Endothelial cell of umbilical vein (primary cell): ENCODE measurements around the gene MLEC.

Experiments used
- EZH2 ChIP-seq: IDR thresholded peaks from 2 replicates; pipeline ENCODE4 v1.6.1; 2012; ENCODE audit warnings: borderline replicate concordance, low read depth, mild to moderate bottlenecking, moderate library complexity, low read length, inconsistent platforms; ENCODE audit not compliant: severe bottlenecking
- FOS ChIP-seq: IDR thresholded peaks from 2 replicates; pipeline ENCODE4 v1.6.1; 2011; ENCODE audit warnings: mild to moderate bottlenecking, low read length, moderate library complexity, borderline replicate concordance; ENCODE audit not compliant: insufficient read depth
- GATA2 ChIP-seq: IDR thresholded peaks from 2 replicates; pipeline ENCODE4 v1.7.0; 2011; ENCODE audit warnings: low read depth, mild to moderate bottlenecking, moderate library complexity, mixed read lengths, low read length; ENCODE audit not compliant: insufficient read length, insufficient read depth
- JUN ChIP-seq: IDR thresholded peaks from 2 replicates; pipeline ENCODE4 v1.6.1; 2011; ENCODE audit warnings: borderline replicate concordance, low read depth; ENCODE audit not compliant: insufficient read length, insufficient read depth
- MYC ChIP-seq: IDR thresholded peaks from one replicate; pipeline ENCODE4 v1.6.1; 2011; ENCODE audit warnings: mild to moderate bottlenecking, low read depth, low read length
- POLR2A ChIP-seq: IDR thresholded peaks from 2 replicates; pipeline ENCODE4 v1.6.1; 2012; ENCODE audit warnings: low read depth, mild to moderate bottlenecking, control low read depth, low read length
- POLR2AphosphoS5 ChIP-seq: IDR thresholded peaks from 2 replicates; pipeline ENCODE4 v1.6.1; 2012; ENCODE audit warnings: low read depth, mild to moderate bottlenecking, control low read depth, low read length, moderate library complexity; ENCODE audit not compliant: insufficient read depth
- TF ChIP-seq, protein P1 (sequence below), 2 donors: IDR thresholded peaks; 1 replicate in 1 of 2; 2 replicates in 1 of 2; pipeline ENCODE4 v1.5.1; 2011; ENCODE audit warnings: low read length in 2 of 2, mild to moderate bottlenecking in 2 of 2, moderate library complexity in 2 of 2, control low read depth in 1 of 2, inconsistent platforms in 1 of 2, low read depth in 1 of 2; ENCODE audit not compliant: insufficient read depth in 1 of 2; ENCODE audit errors: extremely low read depth in 1 of 2
- TF ChIP-seq, protein P2 (sequence below): IDR thresholded peaks from 2 replicates; pipeline ENCODE4 v1.6.1; 2011; ENCODE audit not compliant: insufficient read depth, insufficient read length

DNA sequence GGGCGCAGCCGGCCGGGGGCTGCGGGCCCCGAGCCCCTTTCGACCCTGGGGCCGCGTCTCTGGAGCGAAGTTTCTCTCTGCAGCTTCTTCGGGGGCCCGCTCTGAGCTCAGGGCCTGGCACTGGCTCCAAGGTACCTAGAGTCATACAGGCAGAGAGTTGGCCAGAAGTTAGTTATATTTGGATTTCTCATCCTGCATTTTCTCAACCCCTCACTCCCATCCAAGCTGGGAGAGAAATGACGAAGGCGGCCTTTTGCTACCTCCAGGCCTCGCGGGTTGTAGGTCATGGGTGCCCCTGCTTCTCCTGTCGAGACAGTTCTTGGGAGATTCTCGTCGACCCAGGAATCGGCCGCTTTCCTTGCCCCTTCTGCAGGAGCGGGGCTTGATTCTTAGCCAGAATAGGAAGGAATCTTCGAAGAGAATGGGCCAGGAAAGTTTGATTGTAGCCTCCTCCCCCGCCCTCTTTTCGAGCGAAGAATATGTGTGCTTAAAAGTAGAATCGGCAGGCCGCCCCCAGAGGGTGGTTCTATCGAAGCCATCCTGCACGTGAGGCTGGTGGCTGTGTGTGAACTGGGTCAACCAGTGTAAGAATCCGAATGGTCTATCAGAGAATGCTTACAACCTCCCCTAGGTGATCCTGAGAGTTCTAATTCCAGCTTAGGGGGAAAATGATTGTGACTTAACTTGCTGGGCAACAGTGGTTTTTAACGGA is 785 bp downstream of the MLEC start:
- TF ChIP-seq, protein P1, sequence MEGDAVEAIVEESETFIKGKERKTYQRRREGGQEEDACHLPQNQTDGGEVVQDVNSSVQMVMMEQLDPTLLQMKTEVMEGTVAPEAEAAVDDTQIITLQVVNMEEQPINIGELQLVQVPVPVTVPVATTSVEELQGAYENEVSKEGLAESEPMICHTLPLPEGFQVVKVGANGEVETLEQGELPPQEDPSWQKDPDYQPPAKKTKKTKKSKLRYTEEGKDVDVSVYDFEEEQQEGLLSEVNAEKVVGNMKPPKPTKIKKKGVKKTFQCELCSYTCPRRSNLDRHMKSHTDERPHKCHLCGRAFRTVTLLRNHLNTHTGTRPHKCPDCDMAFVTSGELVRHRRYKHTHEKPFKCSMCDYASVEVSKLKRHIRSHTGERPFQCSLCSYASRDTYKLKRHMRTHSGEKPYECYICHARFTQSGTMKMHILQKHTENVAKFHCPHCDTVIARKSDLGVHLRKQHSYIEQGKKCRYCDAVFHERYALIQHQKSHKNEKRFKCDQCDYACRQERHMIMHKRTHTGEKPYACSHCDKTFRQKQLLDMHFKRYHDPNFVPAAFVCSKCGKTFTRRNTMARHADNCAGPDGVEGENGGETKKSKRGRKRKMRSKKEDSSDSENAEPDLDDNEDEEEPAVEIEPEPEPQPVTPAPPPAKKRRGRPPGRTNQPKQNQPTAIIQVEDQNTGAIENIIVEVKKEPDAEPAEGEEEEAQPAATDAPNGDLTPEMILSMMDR (IDR thresholded peaks at IDR 0.05; ENCODE audit: extremely low read depth in 1 of 2, insufficient read depth in 1 of 2, low read depth in 1 of 2, low read length in 2 of 2), result no peak
- TF ChIP-seq POLR2A, result no peak
- TF ChIP-seq FOS, result no peak
- no peak for TF ChIP-seq EZH2
- TF ChIP-seq POLR2AphosphoS5, result no peak
- TF ChIP-seq, protein P2, sequence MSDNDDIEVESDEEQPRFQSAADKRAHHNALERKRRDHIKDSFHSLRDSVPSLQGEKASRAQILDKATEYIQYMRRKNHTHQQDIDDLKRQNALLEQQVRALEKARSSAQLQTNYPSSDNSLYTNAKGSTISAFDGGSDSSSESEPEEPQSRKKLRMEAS, result no peak
- TF ChIP-seq MYC, result no peak
- no peak for TF ChIP-seq GATA2
- no peak for TF ChIP-seq JUN
